Activated CD8-positive, alpha-beta T cell treated with anti-CD3 and anti-CD28 coated beads for 36 hours (primary cell): Measurements from ENCODE around the gene GAB1. TPM values are rescaled to one million over a fixed set of nuclear protein-coding genes. Genes with fewer than 3 reads are reported as not detected.

Source experiments
- ATAC-seq: fragments of 200-7000 bp; cut with Tn5 transposase; one replicate; pipeline ENCODE4 v1.10.0; 2021; ENCODE audit warnings: mild to moderate bottlenecking, moderate library complexity
- CTCF ChIA-PET: fragments of 350-600 bp; sonication (Branson Sonifier 250); formaldehyde crosslinking; loops from one replicate; lab custom pipeline; 2021; ENCODE audit warnings: antibody characterized with exemption; lab: Charles Lee
- POLR2A ChIA-PET: fragments of 350-600 bp; sonication (Branson Sonifier 250); formaldehyde crosslinking; loops from one replicate; lab custom pipeline; 2021; ENCODE audit warnings: antibody characterized with exemption; lab: Charles Lee
- DNase-seq: peaks from one replicate; pipeline ENCODE4 v3.0.0-alpha.2; 2020
- H3K27ac Mint-ChIP-seq: one replicate; pipeline ENCODE4 v1.8.0; 2021; ENCODE audit warnings: mild to moderate bottlenecking, mixed read lengths
- H3K27me3 Mint-ChIP-seq: one replicate; pipeline ENCODE4 v1.8.0; 2021; ENCODE audit warnings: mixed read lengths
- H3K36me3 Mint-ChIP-seq: one replicate; pipeline ENCODE4 v1.8.0; 2021; ENCODE audit warnings: low read depth, mixed read lengths
- H3K4me1 Mint-ChIP-seq: one replicate; pipeline ENCODE4 v1.8.0; 2021; ENCODE audit warnings: low read depth, mixed read lengths
- H3K4me3 Mint-ChIP-seq: one replicate; pipeline ENCODE4 v1.8.0; 2021; ENCODE audit warnings: mild to moderate bottlenecking, moderate library complexity, mixed read lengths
- H3K9me3 Mint-ChIP-seq: one replicate; pipeline ENCODE4 v1.8.0; 2021; ENCODE audit warnings: mixed read lengths
- CTCF ChIP-seq: fragments of 200-600 bp; IDR thresholded peaks from one replicate; pipeline ENCODE4 v1.8.0; 2022; ENCODE audit warnings: antibody characterized with exemption, mild to moderate bottlenecking
- intact Hi-C: fragments of 100-400 bp; cut with micrococcal nuclease; formaldehyde crosslinking; loops from one replicate; pipeline ENCODE4 v1.10.0; 2022
- total RNA-seq, 2 experiments: library from RNA; stranded (reverse); gene quantifications; one replicate each; pipeline ENCODE4 v1.2.3, GENCODE V29; 2021

Gene GAB1
- total RNA-seq, 2 experiments from 2014 or later = 0.20 to 0.34 TPM

GRCh38 chr4:143311924-143312323 lies 24.8 kb upstream of the GAB1 start:
- H3K9me3 Mint-ChIP-seq = no peaks in the 10 kb centered on the region
- TF ChIP-seq CTCF = no peak
- POLR2A ChIA-PET = no interaction called here

DNA sequence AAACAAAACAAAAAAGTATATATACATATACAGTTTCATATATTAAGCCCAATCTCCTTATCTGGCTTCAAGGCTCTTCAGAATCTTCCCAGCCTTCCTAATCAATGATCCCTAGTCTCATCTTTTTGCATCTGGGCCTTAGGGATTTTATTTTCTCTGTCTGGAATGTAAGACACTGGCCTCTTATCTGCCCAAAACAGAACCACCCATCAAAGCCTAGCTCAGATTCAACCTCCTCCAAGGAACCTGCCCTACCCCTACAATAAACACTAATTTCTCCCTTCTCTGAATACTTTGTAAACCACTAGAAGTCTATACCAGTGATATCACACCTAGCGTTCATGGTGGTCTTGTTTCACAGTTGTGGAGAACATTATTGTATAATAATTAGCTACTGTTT lies 23.2 kb upstream of the GAB1 start:
- no peaks in the 10 kb centered on the region for H3K4me1 Mint-ChIP-seq
- H3K27ac Mint-ChIP-seq = no peak overlapping the region
- H3K36me3 Mint-ChIP-seq = no peaks in the 10 kb centered on the region
- DNase-seq = no peak
- ATAC-seq = no peak
- no peak overlapping the region for H3K4me3 Mint-ChIP-seq
- CTCF ChIA-PET = no interaction called here
- H3K27me3 Mint-ChIP-seq = peaks cover 2% of the 10 kb centered on the region
- no peaks in the 10 kb centered on the region for H3K9me3 Mint-ChIP-seq
- no peak for TF ChIP-seq CTCF
- POLR2A ChIA-PET = no interaction called here
- intact Hi-C loops = no loop called here

More at GRCh38 chr4:143311924-143312323, 24.8 kb upstream of the GAB1 start:
- intact Hi-C loops = no loop called here
- no peak for ATAC-seq
- Mint-ChIP-seq H3K36me3 (no peaks in the 10 kb centered on the region), H3K4me1 (no peaks in the 10 kb centered on the region), H3K4me3 (no peak overlapping the region), H3K27ac (no peak overlapping the region), H3K27me3 (peaks cover 2% of the 10 kb centered on the region)
- no peak for DNase-seq
- CTCF ChIA-PET = no interaction called here

- no peak for ATAC-seq
Measured at GRCh38 chr4:143313996-143314395, 22.7 kb upstream of the GAB1 start.

DNA sequence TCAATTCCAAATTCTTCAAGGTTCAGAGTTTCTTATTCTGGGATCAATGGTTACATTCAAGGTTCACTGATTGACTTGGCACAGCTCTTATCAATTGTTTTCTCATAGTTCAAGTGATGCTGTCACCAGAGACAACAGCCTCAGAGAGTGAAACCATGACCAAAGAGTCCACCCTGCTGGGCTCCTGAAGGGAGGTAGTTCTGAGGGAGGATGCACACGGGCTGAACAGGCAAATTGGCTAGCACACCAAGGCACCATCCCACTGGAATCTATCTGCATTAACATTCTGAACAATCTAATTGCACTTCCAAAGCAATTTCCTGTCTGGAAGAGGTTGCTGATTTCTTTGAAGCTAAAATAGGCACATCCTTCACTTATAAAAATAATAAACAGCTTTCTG lies 16.6 kb upstream of the GAB1 start:
- Mint-ChIP-seq H3K27me3 (no peaks in the 10 kb centered on the region), H3K4me1 (no peaks in the 10 kb centered on the region), H3K27ac (no peak overlapping the region), H3K4me3 (no peak overlapping the region), H3K36me3 (no peaks in the 10 kb centered on the region), H3K9me3 (no peaks in the 10 kb centered on the region)
- intact Hi-C loops = no loop called here
- ChIA-PET POLR2A (no interaction called here), CTCF (no interaction called here)
- TF ChIP-seq CTCF = no peak
- no peak for ATAC-seq
- DNase-seq = no peak

More at GRCh38 chr4:143313996-143314395, 22.7 kb upstream of the GAB1 start:
- intact Hi-C loops = no loop called here
- POLR2A ChIA-PET = no interaction called here
- Mint-ChIP-seq H3K4me1 (no peaks in the 10 kb centered on the region), H3K36me3 (no peaks in the 10 kb centered on the region), H3K27ac (no peak overlapping the region), H3K27me3 (peaks cover 2% of the 10 kb centered on the region), H3K9me3 (no peaks in the 10 kb centered on the region), H3K4me3 (no peak overlapping the region)
- no peak for DNase-seq
- CTCF ChIA-PET = no interaction called here
- TF ChIP-seq CTCF = no peak

- ChIA-PET CTCF (no interaction called here), POLR2A (no interaction called here)
- no peak for TF ChIP-seq CTCF
- no peak for DNase-seq
- Mint-ChIP-seq H3K9me3 (no peaks in the 10 kb centered on the region), H3K27ac (no peak overlapping the region), H3K4me1 (no peaks in the 10 kb centered on the region), H3K36me3 (no peaks in the 10 kb centered on the region), H3K27me3 (no peaks in the 10 kb centered on the region), H3K4me3 (no peak overlapping the region)
- intact Hi-C loops = no loop called here
- ATAC-seq = no peak
Measured at GRCh38 chr4:143326735-143327134, 9.9 kb upstream of the GAB1 start.
